ENCODE data around the gene PHYKPL. TPM values are rescaled to one million over a fixed set of nuclear protein-coding genes. Genes with fewer than 3 reads are reported as not detected.

PHYKPL gene
- total and polyA plus RNA-seq, 8 donors: 22.9 to 262 (median 44.4) TPM

GRCh38 chr5:178211095-178212048 lies 21.2 kb downstream of the PHYKPL start:
- peak overlapping the region in 1 of 5 donors; percentile 70 for H3K27ac ChIP-seq
- WGBS, 5 donors: 59 to 69% (median 63%) methylated on average over 8 of the region's 8 CpGs
- intact Hi-C loops (cut with DNase I; ENCODE audit: low total_unique reads): no loop called here
- no peak overlapping the region for H3K4me3 ChIP-seq
- DNase-seq: no peak
- no peaks in the 10 kb centered on the region for H3K9me3 ChIP-seq
- H3K27me3 ChIP-seq: no peaks in the 10 kb centered on the region
- no peak for TF ChIP-seq EP300 (IDR thresholded peaks at IDR 0.05)
- TF ChIP-seq POLR2AphosphoS5 (IDR thresholded peaks at IDR 0.05): no peak
- no peak for TF ChIP-seq CTCF (IDR thresholded peaks at IDR 0.05)
- no peak for TF ChIP-seq POLR2A (IDR thresholded peaks at IDR 0.05)
- H3K36me3 ChIP-seq: peaks cover 88 to 100% (median 100%) of the 10 kb centered on the region in 4 donors
- peaks cover 22 to 82% (median 59%) of the 10 kb centered on the region in 4 donors for H3K4me1 ChIP-seq

- no peak for DNase-seq
- H3K9me3 ChIP-seq: no peaks in the 10 kb centered on the region
- H3K27me3 ChIP-seq: no peaks in the 10 kb centered on the region
- peaks cover 83 to 95% (median 93%) of the 10 kb centered on the region in 4 donors for H3K36me3 ChIP-seq
- WGBS, 5 donors: 85 to 95% (median 93%) methylated on average over 5 of the region's 5 CpGs
- TF ChIP-seq CTCF (IDR thresholded peaks at IDR 0.05): no peak
- TF ChIP-seq POLR2AphosphoS5 (IDR thresholded peaks at IDR 0.05): no peak
- no peak for TF ChIP-seq POLR2A (IDR thresholded peaks at IDR 0.05)
- intact Hi-C loops (cut with DNase I; ENCODE audit: low total_unique reads): no loop called here
- H3K27ac ChIP-seq: no peak overlapping the region
- H3K4me3 ChIP-seq: no peak overlapping the region
- H3K4me1 ChIP-seq: peaks cover 29 to 82% (median 65%) of the 10 kb centered on the region in 4 donors
These were observed 21.9 kb downstream of the PHYKPL start for GRCh38 chr5:178210686-178211085.

GRCh38 chr5:178210073-178210535 lies 22.5 kb downstream of the PHYKPL start:
- TF ChIP-seq EP300 (IDR thresholded peaks at IDR 0.05) (no peak), CTCF (IDR thresholded peaks at IDR 0.05) (no peak), POLR2AphosphoS5 (IDR thresholded peaks at IDR 0.05) (no peak), POLR2A (IDR thresholded peaks at IDR 0.05) (no peak)
- Histone ChIP-seq H3K27ac (no peak overlapping the region), H3K36me3 (peaks cover 80 to 89% (median 87%) of the 10 kb centered on the region in 4 donors), H3K4me1 (peaks cover 31 to 78% (median 62%) of the 10 kb centered on the region in 4 donors), H3K9me3 (no peaks in the 10 kb centered on the region), H3K4me3 (no peak overlapping the region), H3K27me3 (no peaks in the 10 kb centered on the region)
- intact Hi-C loops (cut with DNase I; ENCODE audit: low total_unique reads): no loop called here
- 85 to 92% (median 91%) methylated on average over 17 to 18 of the region's 18 CpGs for WGBS, 5 donors
- DNase-seq: no peak

GRCh38 chr5:178209334-178210072 lies 23.1 kb downstream of the PHYKPL start:
- no peak for DNase-seq
- 80 to 86% (median 81%) methylated on average over 8 of the region's 8 CpGs for WGBS, 5 donors
- intact Hi-C loops (cut with DNase I; ENCODE audit: low total_unique reads): no loop called here
- Histone ChIP-seq H3K36me3 (peaks cover 75 to 83% (median 81%) of the 10 kb centered on the region in 4 donors), H3K4me1 (peaks cover 31 to 72% (median 60%) of the 10 kb centered on the region in 4 donors), H3K27ac (peak overlapping the region in 2 of 5 donors; percentile 18 to 94), H3K9me3 (no peaks in the 10 kb centered on the region), H3K27me3 (no peaks in the 10 kb centered on the region), H3K4me3 (peak overlapping the region in 1 of 4 donors; percentile 11)
- TF ChIP-seq CTCF (IDR thresholded peaks at IDR 0.05): no peak
- no peak for TF ChIP-seq POLR2A (IDR thresholded peaks at IDR 0.05)
- TF ChIP-seq EP300 (IDR thresholded peaks at IDR 0.05): no peak
- no peak for TF ChIP-seq POLR2AphosphoS5 (IDR thresholded peaks at IDR 0.05)
